NCI-H128 (cell line): ENCODE results near the gene ZNF385D.

Experiments used
- DNase-seq: peaks from one replicate; lab custom pipeline; 2025; ENCODE audit not compliant: unreplicated experiment; lab: John Stamatoyannopoulos, UW

ZNF385D gene

DNA sequence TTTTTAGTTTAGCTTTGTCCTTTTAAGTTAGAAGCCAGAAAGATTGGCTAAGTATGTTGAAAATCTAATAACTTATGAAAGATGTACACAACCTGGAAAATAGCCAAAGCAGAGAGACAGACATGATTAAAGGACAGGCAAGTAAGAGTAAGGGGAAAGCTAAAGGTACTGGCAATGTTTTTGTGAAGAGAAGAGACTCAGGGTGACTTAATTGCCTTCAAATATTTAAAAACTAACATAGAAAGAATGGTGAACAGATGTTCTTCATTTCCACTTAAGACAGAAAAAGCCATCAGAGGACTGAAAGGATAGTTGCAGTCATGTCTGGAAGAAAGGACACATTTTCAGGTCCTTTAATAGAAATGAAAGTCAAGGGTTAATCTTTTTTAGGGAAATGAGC lies 68.8 kb downstream of the ZNF385D start:
- no peak for DNase-seq

DNA sequence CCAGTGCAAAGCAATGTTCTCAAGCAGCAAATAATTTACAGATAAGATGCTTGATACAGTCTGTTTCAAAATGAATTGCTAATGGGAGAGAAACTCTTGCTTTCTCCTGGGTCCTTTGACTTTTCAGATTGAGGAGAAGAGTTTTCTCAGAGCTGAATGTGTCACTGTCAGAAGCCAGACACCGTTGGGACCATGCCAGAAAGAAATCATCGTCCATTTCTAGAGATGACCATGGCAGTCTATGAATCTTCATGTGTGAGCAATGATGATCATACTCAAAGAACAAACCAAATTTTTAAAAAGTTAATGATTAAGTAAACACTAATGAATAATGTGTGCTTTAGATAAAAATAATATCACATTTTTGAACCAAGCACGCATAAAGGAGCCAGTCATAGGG lies 77.6 kb downstream of the ZNF385D start:
- no peak for DNase-seq

GRCh38 chr3:21672303-21672702 lies 78.7 kb downstream of the ZNF385D start:
- no peak for DNase-seq

DNA sequence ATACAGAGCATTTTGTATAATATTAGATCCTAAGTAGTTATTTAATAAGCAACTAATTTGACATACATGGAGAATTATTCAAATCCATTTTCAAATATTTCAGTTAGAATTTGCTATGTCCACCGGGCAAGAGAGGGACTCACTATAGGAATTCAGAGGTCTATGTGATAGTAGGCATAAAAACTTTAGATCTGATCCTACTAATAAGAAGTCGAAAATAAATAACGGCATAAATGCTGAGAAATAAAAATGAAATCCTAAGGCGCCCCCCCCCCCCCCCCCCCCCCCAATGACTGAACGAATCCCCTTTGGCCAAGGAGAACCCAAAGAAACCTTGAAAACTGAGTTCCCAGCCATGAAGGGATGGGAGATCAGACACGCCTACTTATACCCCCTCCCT lies 80.6 kb downstream of the ZNF385D start:
- no peak for DNase-seq

DNA sequence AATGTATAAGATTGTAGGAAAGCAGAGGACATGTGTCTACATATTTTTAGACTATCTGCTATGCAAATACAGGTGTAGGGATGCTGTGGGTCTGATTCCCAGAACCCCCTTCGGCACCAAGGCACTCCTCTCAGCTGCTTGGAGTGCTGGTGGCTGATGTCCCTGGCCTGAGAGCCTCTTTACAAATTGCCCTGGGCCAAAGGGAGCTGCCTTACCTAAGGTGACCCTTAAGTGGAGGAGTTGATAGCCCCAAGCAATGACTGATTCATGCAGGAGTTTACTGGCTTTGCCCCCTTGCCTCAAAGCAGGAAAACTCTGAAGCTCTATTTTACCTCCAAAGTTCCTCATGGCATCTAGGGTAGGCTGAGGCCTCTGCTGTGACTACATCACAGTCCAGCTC lies 83.0 kb downstream of the ZNF385D start:
- DNase-seq: no peak

DNA sequence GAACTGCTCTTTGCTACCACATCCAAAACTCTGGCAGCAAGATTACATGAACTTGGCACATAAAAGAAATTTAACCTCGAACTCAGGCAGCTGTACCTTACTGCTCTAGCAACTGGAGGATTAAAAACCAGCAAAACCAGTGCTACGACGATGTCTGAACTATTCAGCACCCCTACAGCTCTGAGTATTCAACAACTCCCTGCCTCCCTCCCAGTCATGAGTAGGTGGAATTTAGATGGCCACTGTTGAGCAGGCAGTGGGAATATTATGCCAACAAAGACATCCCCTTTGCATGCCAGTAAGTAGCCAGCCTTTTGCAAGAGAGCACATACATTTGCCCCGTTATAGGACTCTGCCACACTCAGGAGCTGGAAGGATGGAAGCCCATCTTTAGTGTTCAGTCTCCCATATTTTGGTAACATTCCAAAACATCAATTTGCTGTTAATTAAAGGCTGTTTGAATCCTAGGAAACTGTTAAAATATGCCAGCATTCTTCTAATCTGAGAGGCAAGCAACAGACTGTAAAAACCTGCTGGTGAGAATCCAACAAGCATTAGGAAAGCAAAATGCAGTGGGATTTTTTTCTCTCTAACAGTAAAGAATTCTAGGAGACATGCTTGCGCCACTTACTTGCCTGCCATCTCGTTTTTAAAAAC lies 85.4 kb downstream of the ZNF385D start:
- DNase-seq: no peak

DNA sequence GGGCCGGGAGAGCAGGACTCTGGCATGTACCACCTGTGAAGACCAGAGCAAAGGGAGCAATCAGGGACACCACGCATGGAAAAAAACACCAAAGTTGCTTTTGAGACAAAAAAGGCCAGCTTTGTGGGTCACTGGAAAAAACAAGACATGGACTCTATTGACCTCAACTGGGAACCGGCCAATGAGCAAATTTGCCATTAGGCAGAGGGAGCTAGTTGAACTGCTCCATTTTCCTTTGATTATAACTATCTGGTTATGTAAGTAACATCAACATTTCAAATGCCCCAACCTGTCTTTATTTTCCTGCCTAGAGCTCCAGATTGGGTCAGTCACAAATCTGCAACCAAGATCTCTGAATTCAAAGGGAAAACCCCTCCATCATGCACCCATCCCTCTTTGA lies 86.0 kb downstream of the ZNF385D start:
- DNase-seq: no peak

DNA sequence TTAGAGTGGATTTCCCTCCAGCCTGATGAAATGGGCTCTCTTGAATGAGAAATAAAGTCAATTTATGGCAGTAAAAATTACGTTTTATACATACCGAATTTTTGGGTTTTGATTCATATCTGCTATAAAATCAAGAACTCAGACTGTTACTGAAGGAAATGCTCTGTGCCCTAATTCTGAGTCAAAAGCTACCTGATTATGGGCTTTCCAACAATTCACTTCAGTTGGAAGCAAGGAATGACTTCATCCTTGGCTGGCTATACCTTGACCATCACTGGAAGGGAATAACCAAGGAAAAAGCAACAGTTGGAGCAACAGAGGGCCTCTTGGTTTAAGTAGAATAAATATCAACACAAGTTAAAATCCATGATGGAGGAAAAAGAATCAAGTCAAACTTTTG lies 88.6 kb downstream of the ZNF385D start:
- DNase-seq: no peak

DNA sequence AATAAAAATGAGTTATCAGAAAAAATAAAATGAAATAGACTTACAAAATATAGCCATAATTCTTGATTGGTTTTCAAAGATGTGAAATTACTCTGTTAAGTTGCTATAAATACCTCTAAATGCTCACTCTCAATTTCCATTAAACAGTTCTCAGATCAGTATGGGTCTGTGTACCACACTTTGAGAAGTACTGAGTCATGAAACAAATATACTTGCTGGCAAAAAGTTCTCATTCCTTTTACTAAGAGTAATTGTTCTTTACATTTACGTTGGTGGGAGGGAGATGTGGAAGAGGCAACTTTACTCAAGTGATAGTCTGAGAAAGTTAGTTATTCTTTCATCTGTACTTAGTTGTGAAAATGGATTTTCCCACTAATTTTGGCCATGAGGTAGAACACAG lies 96.3 kb downstream of the ZNF385D start:
- no peak for DNase-seq

DNA sequence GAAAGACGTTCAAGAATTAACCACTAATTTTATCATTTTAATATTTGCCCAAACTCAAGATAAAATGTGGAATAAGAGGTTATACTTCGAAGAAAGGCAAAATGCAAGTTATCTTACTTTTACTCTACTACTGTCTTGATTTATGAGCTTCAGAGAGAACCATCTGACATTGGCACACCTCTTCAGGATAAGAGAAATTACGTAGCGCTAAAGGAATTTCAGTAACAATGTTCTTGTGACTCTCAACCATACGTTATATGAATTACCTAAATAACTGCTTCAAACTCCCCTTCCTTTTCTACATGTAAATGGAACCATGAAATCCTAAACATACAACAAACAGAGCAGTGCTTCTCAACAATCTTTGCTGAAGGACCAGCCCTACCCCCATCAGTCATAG lies 96.8 kb downstream of the ZNF385D start:
- DNase-seq: no peak

- no peak for DNase-seq
Measured at GRCh38 chr3:21649519-21649918, 101.5 kb downstream of the ZNF385D start.

- DNase-seq: no peak
Measured at GRCh38 chr3:21647961-21648360, 103.0 kb downstream of the ZNF385D start.

DNA sequence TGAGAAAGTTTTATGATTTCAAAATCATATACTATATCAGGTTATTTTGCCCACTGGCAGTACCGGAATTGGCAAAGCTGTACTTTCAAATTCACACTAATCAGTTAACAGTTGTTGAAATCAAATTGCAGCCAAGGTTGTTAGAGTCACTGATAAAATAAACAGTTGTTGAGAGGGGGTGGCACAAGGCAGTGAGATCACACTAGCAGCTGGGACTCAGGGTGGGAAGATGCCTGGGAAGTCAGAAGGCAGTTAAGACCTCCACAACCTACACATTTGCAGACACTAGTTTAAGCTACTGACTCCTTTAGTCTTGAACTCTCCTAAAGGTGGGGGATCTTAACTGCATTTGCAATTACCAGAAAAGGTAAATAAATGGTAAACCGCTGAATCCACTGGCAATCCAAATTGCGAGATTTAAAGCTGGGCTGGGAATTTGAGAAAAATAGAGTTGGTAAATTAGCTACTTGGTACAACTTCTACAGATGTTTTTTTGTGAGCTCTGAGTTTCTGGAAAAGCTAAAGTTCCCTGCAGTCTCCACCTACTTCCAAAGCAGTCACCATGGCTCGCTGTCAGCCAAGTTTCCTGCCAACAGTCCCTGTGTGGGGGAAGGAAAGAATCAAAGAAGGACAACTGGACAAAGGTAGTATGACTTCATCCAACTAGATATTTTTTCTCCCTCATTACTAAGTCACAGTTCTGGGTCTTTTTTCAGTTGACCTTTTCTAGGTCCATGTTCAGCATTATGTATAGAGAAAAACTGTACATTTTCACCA lies 105.7 kb downstream of the ZNF385D start:
- no peak for DNase-seq

DNA sequence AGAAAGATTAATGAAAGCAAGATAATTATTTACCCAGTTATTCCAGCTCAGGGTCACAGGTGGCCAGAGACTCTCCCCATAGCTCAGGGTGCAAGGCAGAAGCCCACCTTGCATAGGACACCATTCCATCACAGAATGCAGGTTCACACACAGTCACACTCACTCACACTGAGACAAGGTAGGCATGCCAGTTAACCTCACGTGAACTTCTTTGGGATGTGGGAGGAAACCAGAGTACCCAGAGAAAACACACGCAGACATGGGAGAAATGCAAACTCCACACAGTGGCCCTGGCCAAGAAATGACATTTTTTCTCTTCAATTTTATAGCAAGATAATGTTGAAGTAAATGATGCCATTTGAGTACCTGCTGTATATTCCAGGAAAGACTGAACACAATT lies 106.7 kb downstream of the ZNF385D start:
- DNase-seq: no peak

DNA sequence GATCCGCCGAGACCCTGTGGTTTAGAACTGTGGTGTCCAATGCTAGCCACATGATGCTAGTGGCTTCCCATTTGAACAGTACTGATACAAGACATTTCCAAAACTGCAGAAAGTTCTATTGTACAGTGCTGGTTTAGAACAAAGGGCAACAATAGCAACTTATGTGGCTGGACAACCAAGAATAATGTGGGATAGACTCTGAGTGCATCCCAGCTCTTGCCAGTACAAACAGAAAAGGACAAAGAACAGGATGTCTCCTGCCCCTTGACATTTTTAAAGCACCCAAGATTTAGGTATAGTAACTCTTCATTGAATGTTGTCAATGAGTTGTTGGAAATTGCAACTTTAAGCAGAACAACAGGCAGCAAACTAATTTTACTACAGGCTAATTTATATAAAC lies 107.3 kb downstream of the ZNF385D start:
- no peak for DNase-seq

- no peak for DNase-seq
Measured at GRCh38 chr3:21642433-21642832, 108.6 kb downstream of the ZNF385D start.

DNA sequence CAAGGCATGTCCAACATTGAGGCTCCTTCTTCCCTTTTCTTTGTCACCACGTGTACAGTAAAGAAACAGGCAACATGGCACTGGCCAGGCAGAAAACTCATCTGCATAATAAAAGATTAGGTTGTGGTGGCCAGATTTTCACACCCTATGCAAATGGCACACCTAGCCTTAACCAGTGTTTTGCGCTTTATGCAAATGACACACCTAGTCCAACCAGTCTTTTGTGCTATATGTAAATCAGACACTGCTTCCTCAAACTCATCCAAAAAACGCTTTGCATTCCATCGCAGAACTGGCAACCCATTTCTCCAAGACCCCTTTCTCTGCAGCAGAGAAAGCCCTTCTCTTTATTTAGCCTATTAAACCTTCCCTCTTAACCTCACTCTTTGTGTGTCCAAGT lies 109.1 kb downstream of the ZNF385D start:
- DNase-seq: no peak

GRCh38 chr3:21638488-21638887 lies 112.5 kb downstream of the ZNF385D start:
- no peak for DNase-seq

DNA sequence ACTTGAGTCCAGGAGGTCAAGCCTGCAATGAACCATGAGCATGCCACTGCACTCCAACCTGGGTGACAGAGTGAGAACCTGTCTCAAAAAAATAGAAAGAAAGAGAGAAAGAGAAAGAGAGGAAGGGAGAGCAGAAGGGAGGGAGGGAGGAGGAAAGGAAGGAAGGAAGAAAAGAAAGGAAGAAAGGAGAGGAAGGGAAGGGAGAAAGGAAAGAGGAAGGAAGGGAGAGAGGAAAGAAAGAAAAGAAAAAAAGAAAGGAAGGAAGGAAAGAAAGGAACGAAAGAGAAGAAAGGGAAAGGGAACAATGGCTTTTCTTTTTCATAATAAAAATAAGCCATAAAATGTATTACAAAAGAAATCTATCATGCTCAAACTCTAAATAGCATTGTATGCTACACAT lies 116.9 kb downstream of the ZNF385D start:
- no peak for DNase-seq

DNA sequence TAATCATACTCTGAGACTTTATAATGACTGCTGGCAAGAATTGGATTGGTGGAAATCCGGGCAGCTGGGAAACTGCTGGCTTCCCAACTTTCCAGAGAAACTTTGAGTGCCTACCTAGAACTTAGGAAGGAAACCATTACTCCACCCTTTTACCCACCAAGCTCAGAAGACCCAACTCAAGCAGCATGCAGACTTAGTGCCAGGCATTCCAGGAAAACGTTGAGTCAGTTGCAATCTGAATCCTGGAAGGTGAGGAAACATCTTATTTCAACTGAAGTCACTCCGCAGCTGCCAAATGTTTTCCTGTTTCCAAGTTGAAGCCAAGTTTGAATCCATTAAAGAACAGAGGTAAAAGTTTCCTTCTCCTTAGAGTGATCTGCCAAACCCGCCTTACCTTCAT lies 126.5 kb downstream of the ZNF385D start:
- no peak for DNase-seq

- DNase-seq: no peak
Measured at GRCh38 chr3:21621181-21621651, 129.8 kb downstream of the ZNF385D start.

DNA sequence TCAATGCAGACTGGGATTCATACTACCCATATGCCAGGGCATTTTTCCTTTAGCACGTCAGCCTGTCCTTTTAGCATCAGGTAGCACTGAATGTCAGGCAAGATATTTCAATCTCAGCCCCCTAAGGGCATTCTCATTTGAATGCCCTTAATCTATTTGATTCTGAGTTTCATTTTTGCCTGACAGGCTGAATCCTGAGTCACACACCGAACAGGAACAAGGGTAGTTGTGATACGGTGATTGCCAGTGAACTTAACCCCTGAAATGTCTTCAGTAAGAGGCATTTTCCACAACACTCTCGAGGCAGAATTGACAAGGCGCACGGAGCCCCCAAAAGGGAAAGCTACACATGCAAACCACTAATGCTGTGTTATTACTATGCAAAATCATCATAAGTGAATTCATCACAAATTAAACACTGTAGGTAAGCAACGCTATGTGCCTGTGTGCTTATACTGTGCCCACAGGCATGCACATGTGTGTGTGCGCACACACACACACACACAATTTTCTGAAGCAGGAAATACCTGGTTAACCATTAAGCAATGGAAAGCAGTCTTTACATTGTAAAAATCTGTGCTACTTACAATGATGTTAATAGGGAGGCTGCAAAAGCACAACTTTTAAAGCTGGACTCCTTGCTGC lies 130.4 kb downstream of the ZNF385D start:
- no peak for DNase-seq
